NB4 (cell line): ENCODE data around the gene CACNA1D.

Source experiments
- MYC ChIP-seq: IDR thresholded peaks from 2 replicates; pipeline ENCODE4 v1.6.1; 2011; ENCODE audit warnings: low read depth, low read length
- TF ChIP-seq, protein P1 (sequence below): IDR thresholded peaks from one replicate; pipeline ENCODE4 v1.5.1; 2012; ENCODE audit warnings: low read depth, low read length

DNA sequence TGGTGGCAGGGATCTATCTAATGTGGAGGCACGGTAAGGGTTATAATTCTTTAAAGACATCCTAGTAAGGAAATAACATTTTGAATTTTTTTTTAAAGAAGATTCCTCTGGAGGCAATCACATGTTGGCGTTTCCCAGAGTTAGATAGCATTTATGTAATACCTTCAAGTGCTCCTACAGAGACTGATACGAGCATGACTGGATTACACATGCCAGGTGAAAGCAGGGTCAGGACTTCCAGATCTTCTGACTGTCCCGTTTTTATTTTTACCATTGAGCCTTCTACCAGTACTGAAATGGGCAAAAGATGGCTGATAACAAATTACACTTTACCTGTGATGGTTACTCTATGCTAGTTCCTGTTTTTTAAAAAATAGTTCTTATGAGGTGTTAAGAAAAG lies 365.8 kb downstream of the CACNA1D start:
- TF ChIP-seq, protein P1, sequence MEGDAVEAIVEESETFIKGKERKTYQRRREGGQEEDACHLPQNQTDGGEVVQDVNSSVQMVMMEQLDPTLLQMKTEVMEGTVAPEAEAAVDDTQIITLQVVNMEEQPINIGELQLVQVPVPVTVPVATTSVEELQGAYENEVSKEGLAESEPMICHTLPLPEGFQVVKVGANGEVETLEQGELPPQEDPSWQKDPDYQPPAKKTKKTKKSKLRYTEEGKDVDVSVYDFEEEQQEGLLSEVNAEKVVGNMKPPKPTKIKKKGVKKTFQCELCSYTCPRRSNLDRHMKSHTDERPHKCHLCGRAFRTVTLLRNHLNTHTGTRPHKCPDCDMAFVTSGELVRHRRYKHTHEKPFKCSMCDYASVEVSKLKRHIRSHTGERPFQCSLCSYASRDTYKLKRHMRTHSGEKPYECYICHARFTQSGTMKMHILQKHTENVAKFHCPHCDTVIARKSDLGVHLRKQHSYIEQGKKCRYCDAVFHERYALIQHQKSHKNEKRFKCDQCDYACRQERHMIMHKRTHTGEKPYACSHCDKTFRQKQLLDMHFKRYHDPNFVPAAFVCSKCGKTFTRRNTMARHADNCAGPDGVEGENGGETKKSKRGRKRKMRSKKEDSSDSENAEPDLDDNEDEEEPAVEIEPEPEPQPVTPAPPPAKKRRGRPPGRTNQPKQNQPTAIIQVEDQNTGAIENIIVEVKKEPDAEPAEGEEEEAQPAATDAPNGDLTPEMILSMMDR, result no peak
- no peak for TF ChIP-seq MYC
